Activated CD4-positive, alpha-beta T cell treated with anti-CD3 and anti-CD28 coated beads for 36 hours (primary cell): ENCODE measurements around the gene DBNDD2. TPM values are rescaled to one million over a fixed set of nuclear protein-coding genes. Genes with fewer than 3 reads are reported as not detected.

Source experiments
- ATAC-seq: fragments of 200-7000 bp; cut with Tn5 transposase; one replicate; pipeline ENCODE4 v1.10.0; 2021; ENCODE audit warnings: mild to moderate bottlenecking, moderate library complexity
- CTCF ChIA-PET: fragments of 350-600 bp; sonication (Branson Sonifier 250); formaldehyde crosslinking; loops from one replicate; lab custom pipeline; 2021; ENCODE audit warnings: antibody characterized with exemption; lab: Charles Lee
- POLR2A ChIA-PET: fragments of 350-600 bp; sonication (Branson Sonifier 250); formaldehyde crosslinking; loops from one replicate; lab custom pipeline; 2021; ENCODE audit warnings: antibody characterized with exemption, inconsistent platforms; lab: Charles Lee
- DNase-seq: peaks from one replicate; pipeline ENCODE4 v3.0.0-alpha.2; 2020
- H3K27ac Mint-ChIP-seq: one replicate; pipeline ENCODE4 v1.8.0; 2021; ENCODE audit warnings: mixed read lengths
- H3K27me3 Mint-ChIP-seq: one replicate; pipeline ENCODE4 v1.8.0; 2021; ENCODE audit warnings: mixed read lengths
- H3K36me3 Mint-ChIP-seq: one replicate; pipeline ENCODE4 v1.8.0; 2021; ENCODE audit warnings: low read depth, mixed read lengths
- H3K4me1 Mint-ChIP-seq: one replicate; pipeline ENCODE4 v1.8.0; 2021; ENCODE audit warnings: mixed read lengths
- H3K4me3 Mint-ChIP-seq: one replicate; pipeline ENCODE4 v1.8.0; 2021; ENCODE audit warnings: mild to moderate bottlenecking, moderate library complexity, mixed read lengths
- H3K9me3 Mint-ChIP-seq: one replicate; pipeline ENCODE4 v1.8.0; 2021; ENCODE audit warnings: low read depth, mixed read lengths
- intact Hi-C, 2 experiments: fragments of 100-400 bp; cut with DNase I in 1 of 2; cut with micrococcal nuclease in 1 of 2; formaldehyde crosslinking; loops; one replicate each; pipeline versions ENCODE4 v1.14.2 to v1.15.1; 2022 to 2024; cut with DNase I, micrococcal nuclease
- total RNA-seq, 2 experiments: library from RNA; stranded (reverse); gene quantifications; one replicate each; pipeline ENCODE4 v1.2.3, GENCODE V29; 2021

DBNDD2 gene
- total RNA-seq, 2 experiments from 2014 or later = 22.4 to 30.0 TPM

DNA sequence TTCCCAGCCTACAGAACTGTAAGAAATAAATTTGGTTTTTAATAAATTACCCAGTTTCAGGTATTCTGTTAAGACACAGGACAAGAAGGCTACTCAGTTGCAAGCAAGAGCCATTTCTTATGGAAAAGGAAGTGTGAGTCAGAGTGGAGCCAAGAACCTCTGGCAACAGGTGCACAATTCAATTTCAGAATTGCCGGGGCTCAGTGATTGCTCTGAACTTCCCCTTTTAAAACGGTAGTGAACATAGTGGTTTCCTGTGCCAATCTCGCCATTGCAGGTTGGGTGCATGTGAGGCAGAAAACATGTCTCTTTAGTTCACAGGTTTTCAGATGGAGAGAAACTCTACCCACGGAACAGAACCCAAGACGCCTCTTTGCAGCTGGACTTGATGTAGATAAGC, 24.2 kb downstream of the DBNDD2 start:
- peaks cover 13% of the 10 kb centered on the region for H3K36me3 Mint-ChIP-seq
- intact Hi-C loops = no loop called here
- no peaks in the 10 kb centered on the region for H3K27me3 Mint-ChIP-seq
- DNase-seq (no peak), ATAC-seq (peak; percentile 17)
- H3K4me3 Mint-ChIP-seq = no peak overlapping the region
- no peak overlapping the region for H3K27ac Mint-ChIP-seq
- POLR2A ChIA-PET = no interaction called here
- CTCF ChIA-PET = interaction anchor here (0.7 to 2.7 kb wide), 7 partner anchors 13 to 339 kb away, joined by 3 to 9 read pairs (median 4); partner anchors contain the start of gene SYS1
- H3K9me3 Mint-ChIP-seq = no peaks in the 10 kb centered on the region
- peaks cover 17% of the 10 kb centered on the region for H3K4me1 Mint-ChIP-seq

DNA sequence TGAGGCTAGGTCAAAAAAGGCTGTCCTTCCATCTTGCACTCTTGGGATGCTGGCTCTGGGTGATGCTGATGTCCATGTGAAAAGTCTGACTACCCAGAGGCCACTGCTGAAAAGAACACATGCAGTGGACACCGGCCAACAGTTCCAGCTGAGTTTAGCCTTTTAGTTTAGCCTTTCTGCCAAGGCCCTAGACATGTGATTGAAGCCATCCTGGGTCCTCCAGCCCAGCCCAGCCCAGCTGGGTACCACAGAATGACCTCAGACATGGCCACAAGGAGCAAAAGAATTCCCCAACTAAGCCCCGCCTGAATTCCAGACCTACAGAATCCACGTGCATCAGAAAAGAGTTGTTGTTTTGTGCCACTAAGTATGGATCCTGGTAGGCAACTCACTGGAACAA, 25.2 kb downstream of the DBNDD2 start:
- Mint-ChIP-seq H3K4me3 (no peak overlapping the region), H3K27me3 (no peaks in the 10 kb centered on the region), H3K4me1 (peaks cover 17% of the 10 kb centered on the region), H3K36me3 (peaks cover 11% of the 10 kb centered on the region), H3K27ac (no peak overlapping the region), H3K9me3 (no peaks in the 10 kb centered on the region)
- ChIA-PET CTCF (interaction anchor here (1.0 kb wide), 2 partner anchors 59 to 338 kb away, joined by 3 to 4 read pairs; no protein-coding TSS in a partner anchor), POLR2A (no interaction called here)
- ATAC-seq = no peak
- DNase-seq = no peak
- intact Hi-C loops = no loop called here

DNA sequence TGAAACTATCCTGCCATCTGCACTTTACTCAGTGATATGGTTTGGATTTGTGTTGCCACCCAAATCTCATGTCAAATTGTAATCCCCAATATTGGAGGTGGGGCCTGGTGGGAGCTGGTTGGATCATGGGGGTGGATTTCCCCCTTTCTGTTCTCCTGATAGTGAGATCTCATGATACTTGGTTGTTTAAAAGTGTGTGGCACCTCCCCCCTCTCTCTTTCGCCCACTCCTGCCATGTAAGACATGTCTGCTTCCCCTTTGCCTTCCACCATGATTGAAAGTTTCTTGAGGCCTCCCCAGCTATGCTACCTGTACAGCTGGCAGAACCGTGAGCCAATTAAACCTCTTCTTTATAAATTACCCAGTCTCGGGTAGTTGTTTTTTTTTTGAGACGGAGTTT, 25.9 kb downstream of the DBNDD2 start:
- H3K36me3 Mint-ChIP-seq = peaks cover 11% of the 10 kb centered on the region
- intact Hi-C loops = no loop called here
- ATAC-seq (no peak), DNase-seq (no peak)
- ChIA-PET POLR2A (no interaction called here), CTCF (interaction anchor here (1.0 to 4.3 kb wide), 3 partner anchors 17 to 47 kb away, joined by 3 to 48 read pairs (median 4); partner anchors contain the start of gene PIGT)
- H3K9me3 Mint-ChIP-seq = no peaks in the 10 kb centered on the region
- no peaks in the 10 kb centered on the region for H3K27me3 Mint-ChIP-seq
- no peak overlapping the region for H3K27ac Mint-ChIP-seq
- peaks cover 17% of the 10 kb centered on the region for H3K4me1 Mint-ChIP-seq
- no peak overlapping the region for H3K4me3 Mint-ChIP-seq

DNA sequence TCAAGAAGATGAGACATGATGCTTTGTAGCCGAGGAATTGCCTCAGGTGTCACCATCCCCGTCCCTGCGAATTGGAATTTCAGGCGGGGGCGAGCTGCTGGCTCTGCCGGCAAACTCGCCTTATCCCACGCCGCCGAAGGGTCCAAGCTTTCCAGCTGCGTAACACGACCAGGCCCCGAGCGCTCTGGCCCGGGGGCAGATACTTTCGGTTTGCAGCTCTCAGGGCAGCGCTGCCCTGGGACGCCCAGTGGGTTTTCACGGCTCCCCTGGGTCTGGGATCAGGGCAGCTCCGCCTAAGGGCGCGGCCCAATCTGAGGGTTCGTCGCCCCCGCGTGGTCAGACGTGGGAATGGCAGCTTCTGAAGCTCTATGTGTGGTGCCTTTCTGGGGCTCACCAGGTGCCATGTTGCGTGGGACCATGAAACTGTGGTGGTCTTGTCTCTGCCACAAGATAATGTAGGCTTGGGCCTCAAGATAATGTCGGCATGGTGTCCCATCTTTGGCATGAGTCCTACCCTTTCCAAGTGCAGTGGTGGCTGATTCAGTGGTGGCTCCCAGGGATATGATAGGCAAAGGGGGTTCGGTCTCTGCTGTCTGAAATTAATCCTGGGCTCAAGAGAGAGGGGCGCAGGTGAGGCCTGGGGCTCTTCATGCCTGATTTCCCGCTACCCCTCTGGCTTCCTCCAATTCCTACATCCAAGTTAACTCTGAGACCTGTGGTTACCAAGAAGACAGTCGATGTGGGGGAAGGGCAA, 28.8 kb downstream of the DBNDD2 start:
- Mint-ChIP-seq H3K4me3 (peak overlapping the region; percentile 69), H3K27me3 (no peaks in the 10 kb centered on the region), H3K27ac (no peak overlapping the region), H3K4me1 (peaks cover 17% of the 10 kb centered on the region), H3K9me3 (no peaks in the 10 kb centered on the region), H3K36me3 (peaks cover 9% of the 10 kb centered on the region)
- intact Hi-C loops = loop anchor here (1.0 kb wide), 4 partner anchors 63 to 118 kb away; partner anchors contain the start of gene SYS1 (in 2 of the 2)
- peak; percentile 99 for ATAC-seq
- peak; percentile 91 for DNase-seq
- ChIA-PET POLR2A (interaction anchor here (0.6 to 2.1 kb wide), 4 partner anchors 63 to 529 kb away, joined by 5 to 10 read pairs (median 8); partner anchors contain the start of gene SYS1), CTCF (interaction anchor here (0.6 to 5.9 kb wide), 42 partner anchors 9 to 1125 kb away, joined by 3 to 189 read pairs (median 5); partner anchors contain the start of genes PIGT, SDC4, SYS1 and TP53TG5)

DNA sequence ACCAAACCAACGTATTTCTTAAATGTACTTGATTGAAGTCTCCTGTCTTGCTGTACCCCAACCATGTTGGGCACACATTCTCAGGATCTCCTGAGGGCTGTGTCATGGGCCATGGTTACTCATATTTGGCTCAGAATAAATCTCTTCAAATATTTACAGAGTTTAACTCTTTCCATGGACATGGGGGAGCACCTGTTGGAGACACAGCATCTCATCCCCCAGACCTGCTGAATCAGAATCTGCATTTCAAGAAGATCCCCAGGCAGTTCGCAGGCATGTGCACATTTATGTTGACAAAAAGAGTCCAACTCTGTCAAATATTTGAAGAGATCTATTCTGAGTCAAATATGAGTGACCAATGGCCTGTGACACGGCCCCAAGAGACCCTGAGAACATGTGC, 32.3 kb downstream of the DBNDD2 start:
- no peak for ATAC-seq
- Mint-ChIP-seq H3K27ac (no peak overlapping the region), H3K9me3 (no peaks in the 10 kb centered on the region), H3K36me3 (no peaks in the 10 kb centered on the region), H3K27me3 (peaks cover 6% of the 10 kb centered on the region), H3K4me1 (peaks cover 23% of the 10 kb centered on the region), H3K4me3 (no peak overlapping the region)
- ChIA-PET CTCF (interaction anchor here (1.2 to 5.9 kb wide), 6 partner anchors 10 to 122 kb away, joined by 3 to 189 read pairs (median 8); partner anchors contain the start of gene SYS1), POLR2A (no interaction called here)
- DNase-seq = no peak
- intact Hi-C loops = no loop called here

DNA sequence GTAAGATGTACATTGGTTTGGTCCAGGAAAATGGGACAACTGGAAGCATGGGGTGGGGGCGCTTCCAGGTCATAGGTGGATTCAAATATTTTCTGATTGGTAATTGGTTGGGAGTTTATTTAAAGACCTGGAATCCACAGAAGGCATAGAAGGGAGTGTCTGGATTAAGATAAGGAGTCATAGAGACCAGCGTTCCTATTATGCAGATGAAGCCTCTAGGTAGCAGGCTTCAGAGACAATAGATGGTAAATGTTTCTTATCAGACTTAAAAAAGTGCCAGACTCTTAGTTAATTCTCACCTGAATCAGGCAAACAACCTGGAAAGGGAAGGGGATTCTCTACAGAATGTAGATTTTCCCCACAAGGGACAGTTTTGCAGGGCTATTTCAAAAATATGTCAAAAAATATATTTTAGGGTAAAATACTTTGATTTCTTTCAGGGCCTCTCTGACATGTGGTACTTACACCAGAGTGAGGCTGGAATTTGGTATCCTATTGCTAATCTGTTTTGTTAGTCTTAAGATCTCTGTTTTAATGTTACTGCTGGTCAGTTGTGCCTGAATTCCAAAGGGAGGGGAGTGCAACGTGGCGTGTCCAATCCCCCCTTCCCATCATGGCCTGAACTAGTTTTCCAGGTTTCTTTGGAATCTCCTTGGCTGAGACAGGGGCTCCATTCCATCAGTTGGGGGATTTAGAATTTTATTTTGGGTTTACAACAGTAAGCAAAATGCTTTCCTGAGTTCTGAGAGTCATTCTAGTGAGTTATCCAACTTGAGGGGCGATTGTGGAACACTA, 33.0 kb downstream of the DBNDD2 start:
- no peak overlapping the region for H3K4me3 Mint-ChIP-seq
- intact Hi-C loops = no loop called here
- CTCF ChIA-PET = interaction anchor here (1.0 to 2.4 kb wide), 3 partner anchors 9 to 118 kb away, joined by 3 to 14 read pairs (median 12); partner anchors contain the start of gene SYS1
- POLR2A ChIA-PET = no interaction called here
- no peak for ATAC-seq
- no peak for DNase-seq
- H3K27ac Mint-ChIP-seq = no peak overlapping the region
- no peaks in the 10 kb centered on the region for H3K9me3 Mint-ChIP-seq
- no peaks in the 10 kb centered on the region for H3K36me3 Mint-ChIP-seq
- H3K4me1 Mint-ChIP-seq = peaks cover 24% of the 10 kb centered on the region
- H3K27me3 Mint-ChIP-seq = peaks cover 8% of the 10 kb centered on the region

DNA sequence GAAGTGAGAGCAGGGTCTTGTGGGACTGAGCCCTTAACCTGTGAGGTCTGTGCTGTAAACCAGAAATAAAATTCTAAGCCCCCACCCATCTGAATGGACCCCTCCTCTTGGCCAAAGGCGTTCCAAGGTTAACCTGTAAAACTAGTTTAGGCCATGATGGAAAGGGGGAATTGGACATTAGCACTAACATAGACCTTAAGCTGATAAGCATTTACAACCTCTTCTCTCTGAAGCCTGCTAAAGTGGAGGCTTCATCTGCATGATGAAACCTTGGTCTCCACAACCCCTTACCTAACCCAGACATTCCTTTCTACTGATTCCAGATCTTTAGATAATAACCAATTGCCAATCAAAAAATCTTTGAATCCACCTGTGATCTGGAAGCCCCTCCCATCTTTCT, 33.7 kb downstream of the DBNDD2 start:
- ChIA-PET CTCF (interaction anchor here (1.0 kb wide), 1 partner anchor 119 kb away, joined by 3 read pairs; no protein-coding TSS in a partner anchor), POLR2A (no interaction called here)

DNA sequence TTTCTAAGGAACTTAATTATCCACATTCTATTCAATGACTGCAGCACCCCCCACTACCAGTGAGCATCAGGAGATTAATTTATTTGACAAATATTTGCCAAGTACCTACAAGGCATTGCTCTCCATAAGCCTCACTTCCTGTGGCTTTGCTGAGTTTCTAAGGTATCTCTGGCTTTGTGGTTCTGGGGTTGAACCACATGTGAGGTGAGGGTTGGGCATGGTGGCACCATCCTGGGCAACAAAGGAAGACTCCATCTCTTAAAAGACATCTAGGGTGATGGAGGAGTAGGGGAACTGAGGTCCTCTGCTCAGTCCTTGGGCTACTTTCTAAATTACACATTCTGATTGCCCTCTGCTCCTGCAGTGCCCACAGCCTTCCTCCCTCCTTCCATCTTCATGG, 36.0 kb downstream of the DBNDD2 start:
- Mint-ChIP-seq H3K9me3 (no peaks in the 10 kb centered on the region), H3K27ac (no peak overlapping the region), H3K4me1 (peaks cover 16% of the 10 kb centered on the region), H3K27me3 (peaks cover 8% of the 10 kb centered on the region), H3K4me3 (no peak overlapping the region), H3K36me3 (no peaks in the 10 kb centered on the region)
- POLR2A ChIA-PET = no interaction called here
- peak; percentile 26 for ATAC-seq
- intact Hi-C loops = no loop called here
- CTCF ChIA-PET = interaction anchor here (0.6 to 3.9 kb wide), 11 partner anchors 8 to 703 kb away, joined by 3 to 29 read pairs (median 6); partner anchors contain the start of gene SYS1
- DNase-seq = peak; percentile 35

More for the DNA sequence above, 33.7 kb downstream of the DBNDD2 start:
- ATAC-seq (no peak), DNase-seq (no peak)
- peaks cover 8% of the 10 kb centered on the region for H3K27me3 Mint-ChIP-seq
- no peaks in the 10 kb centered on the region for H3K36me3 Mint-ChIP-seq
- no peak overlapping the region for H3K4me3 Mint-ChIP-seq
- peaks cover 21% of the 10 kb centered on the region for H3K4me1 Mint-ChIP-seq
- intact Hi-C loops = no loop called here
- H3K9me3 Mint-ChIP-seq = no peaks in the 10 kb centered on the region
- H3K27ac Mint-ChIP-seq = no peak overlapping the region

DNA sequence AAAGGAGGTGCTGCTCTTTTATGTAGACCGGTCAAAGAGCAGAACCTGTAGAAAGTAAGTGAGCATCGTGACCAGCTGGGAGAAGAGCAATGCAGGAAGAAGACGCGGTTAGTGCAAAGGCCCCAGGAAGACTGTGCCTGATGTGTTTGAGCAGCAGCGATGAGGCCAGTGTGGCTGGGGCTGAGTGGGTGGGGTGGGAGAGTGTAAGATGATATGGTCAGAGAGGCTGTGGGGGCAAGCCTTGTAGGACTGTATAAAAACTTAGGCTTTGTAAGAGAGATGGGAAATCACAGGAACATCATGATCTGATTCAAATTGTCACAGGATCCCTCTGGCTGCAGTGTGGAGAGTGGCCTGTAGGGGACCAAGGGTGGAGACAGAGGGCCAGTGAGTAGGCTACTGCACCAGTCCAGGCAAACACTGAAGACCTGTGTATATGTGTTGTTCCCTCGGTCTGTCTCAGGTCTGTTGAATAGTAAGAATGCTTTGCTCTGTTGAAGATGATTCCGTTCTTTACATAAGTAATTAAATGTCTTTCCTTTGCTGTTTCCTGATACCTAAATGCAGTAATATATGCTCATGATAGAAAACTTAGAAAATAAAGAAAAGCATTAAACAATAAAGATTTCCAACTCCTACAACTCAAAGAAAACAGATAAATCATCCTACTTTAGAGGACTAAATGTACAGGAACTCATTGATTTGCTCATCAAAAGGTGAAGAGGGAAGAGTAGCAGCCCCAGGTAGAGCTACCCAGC, 37.9 kb downstream of the DBNDD2 start:
- H3K27ac Mint-ChIP-seq = no peak overlapping the region
- ATAC-seq = peak; percentile 76
- no peaks in the 10 kb centered on the region for H3K9me3 Mint-ChIP-seq
- CTCF ChIA-PET = interaction anchor here (0.7 to 3.9 kb wide), 16 partner anchors 9 to 325 kb away, joined by 3 to 29 read pairs (median 4); partner anchors contain the start of genes PIGT and SYS1
- intact Hi-C loops = no loop called here
- DNase-seq = peak; percentile 61
- POLR2A ChIA-PET = no interaction called here
- H3K36me3 Mint-ChIP-seq = no peaks in the 10 kb centered on the region
- peaks cover 8% of the 10 kb centered on the region for H3K27me3 Mint-ChIP-seq
- no peak overlapping the region for H3K4me3 Mint-ChIP-seq
- H3K4me1 Mint-ChIP-seq = peaks cover 16% of the 10 kb centered on the region

DNA sequence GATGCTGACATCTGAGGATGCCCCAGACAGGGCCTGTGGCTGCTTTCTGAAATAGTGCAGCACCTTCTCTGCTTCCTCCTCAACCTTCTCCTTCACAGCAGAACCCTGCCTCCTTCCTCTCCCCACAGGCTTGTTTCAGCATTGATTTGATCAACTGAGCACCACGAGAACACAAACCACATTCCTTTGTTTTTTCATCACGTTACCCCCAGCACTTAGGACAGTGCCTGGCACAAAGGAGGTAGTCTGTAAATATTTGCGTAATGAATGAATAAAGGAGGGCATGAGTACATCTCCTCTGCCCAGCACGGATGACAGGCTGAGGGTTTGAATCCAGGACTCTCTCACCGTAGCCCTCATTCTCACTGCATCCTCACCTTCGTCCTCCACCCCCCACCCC, 40.2 kb downstream of the DBNDD2 start:
- Mint-ChIP-seq H3K27me3 (peaks cover 8% of the 10 kb centered on the region), H3K4me1 (peaks cover 16% of the 10 kb centered on the region), H3K9me3 (no peaks in the 10 kb centered on the region), H3K4me3 (no peak overlapping the region), H3K36me3 (no peaks in the 10 kb centered on the region), H3K27ac (no peak overlapping the region)
- no peak for DNase-seq
- CTCF ChIA-PET = interaction anchor here (2.7 kb wide), 1 partner anchor 136 kb away, joined by 19 read pairs; no protein-coding TSS in a partner anchor
- intact Hi-C loops = no loop called here
- POLR2A ChIA-PET = no interaction called here
- ATAC-seq = no peak
